Brain pericyte (primary cell): ENCODE results near the gene TTYH3.
"Not testable (repeated sequence)": the region's sequence is repeated elsewhere in the genome, so short reads cannot be mapped to it uniquely, and the experiment has no call there.

Experiments
- DNase-seq: peaks from one replicate; pipeline ENCODE4 v3.0.0-alpha.2; 2012; ENCODE audit warnings: low read depth, low spot score

The TTYH3 gene

GRCh38 chr7:2688409-2689342 is 56.9 kb downstream of the TTYH3 start:
- no peak for DNase-seq

- no peak for DNase-seq
These were observed 57.6 kb downstream of the TTYH3 start for GRCh38 chr7:2689343-2689847.

GRCh38 chr7:2689951-2690705 is 58.3 kb downstream of the TTYH3 start:
- no peak for DNase-seq

- no peak for DNase-seq
These were observed 59.4 kb downstream of the TTYH3 start for GRCh38 chr7:2691011-2691707.

GRCh38 chr7:2691932-2692439 is 60.2 kb downstream of the TTYH3 start:
- not testable (repeated sequence) for DNase-seq

GRCh38 chr7:2692543-2692942 is 60.8 kb downstream of the TTYH3 start:
- no peak for DNase-seq

- DNase-seq: not testable (repeated sequence)
These were observed 61.8 kb downstream of the TTYH3 start for GRCh38 chr7:2693420-2694121.

- DNase-seq: not testable (repeated sequence)
These were observed 62.3 kb downstream of the TTYH3 start for GRCh38 chr7:2694122-2694436.

- DNase-seq: no peak
These were observed 66.9 kb downstream of the TTYH3 start for GRCh38 chr7:2698581-2699288.

GRCh38 chr7:2699289-2699620 is 67.5 kb downstream of the TTYH3 start:
- DNase-seq: no peak

- DNase-seq: no peak
These were observed 68.5 kb downstream of the TTYH3 start for GRCh38 chr7:2700141-2700850.

GRCh38 chr7:2701424-2701823 is 69.6 kb downstream of the TTYH3 start:
- no peak for DNase-seq

- no peak for DNase-seq
These were observed 70.2 kb downstream of the TTYH3 start for GRCh38 chr7:2701832-2702593.

- DNase-seq: no peak
These were observed 70.8 kb downstream of the TTYH3 start for GRCh38 chr7:2702594-2702957.

- DNase-seq: no peak
These were observed 73.7 kb downstream of the TTYH3 start for GRCh38 chr7:2705371-2706096.

- DNase-seq: no peak
These were observed 74.9 kb downstream of the TTYH3 start for GRCh38 chr7:2706685-2707126.

- no peak for DNase-seq
These were observed 75.7 kb downstream of the TTYH3 start for GRCh38 chr7:2707481-2707880.

- no peak for DNase-seq
These were observed 76.3 kb downstream of the TTYH3 start for GRCh38 chr7:2708041-2708440.
